Epithelial cell of proximal tubule (primary cell): Measurements from ENCODE around the gene CHD9. TPM values are rescaled to one million over a fixed set of nuclear protein-coding genes. Genes with fewer than 3 reads are reported as not detected.

Experiments
- DNase-seq: peaks from one replicate; pipeline ENCODE4 v3.0.0-alpha.2; 2011; ENCODE audit warnings: low read depth
- H3K4me3 ChIP-seq: 2 replicates; pipeline ENCODE4 v1.5.1; 2011; ENCODE audit warnings: low read depth, mild to moderate bottlenecking, low read length
- CTCF ChIP-seq: conservative IDR thresholded peaks from 2 replicates; pipeline ENCODE4 v1.5.1; 2012; ENCODE audit warnings: low read depth, mild to moderate bottlenecking, low read length
- total RNA-seq: library from RNA; depleted of rRNA; stranded (reverse); fragments of >200 nt; gene quantifications from 2 replicates; pipeline ENCODE4 v1.2.3, GENCODE V29; 2015

The CHD9 gene
- total RNA-seq, 1 donor from 2014 or later: 14.6 TPM

- H3K4me3 ChIP-seq: no peak overlapping the region
- TF ChIP-seq CTCF: no peak
- no peak for DNase-seq
Measured at GRCh38 chr16:53219371-53219770, 164.6 kb downstream of the CHD9 start.

GRCh38 chr16:53219795-53220454 lies 165.1 kb downstream of the CHD9 start:
- DNase-seq: no peak

GRCh38 chr16:53220585-53220984 lies 165.8 kb downstream of the CHD9 start:
- no peak overlapping the region for H3K4me3 ChIP-seq
- peak; percentile 48 for TF ChIP-seq CTCF
- DNase-seq: no peak

More at GRCh38 chr16:53219795-53220454, 165.1 kb downstream of the CHD9 start:
- no peak overlapping the region for H3K4me3 ChIP-seq
- no peak for TF ChIP-seq CTCF

- no peak overlapping the region for H3K4me3 ChIP-seq
- TF ChIP-seq CTCF: no peak
- no peak for DNase-seq
Measured at GRCh38 chr16:53224951-53225533, 170.3 kb downstream of the CHD9 start.

GRCh38 chr16:53232826-53233529 lies 178.2 kb downstream of the CHD9 start:
- no peak for TF ChIP-seq CTCF
- DNase-seq: no peak
- no peak overlapping the region for H3K4me3 ChIP-seq

- DNase-seq: no peak
- no peak for TF ChIP-seq CTCF
- H3K4me3 ChIP-seq: no peak overlapping the region
Measured at GRCh38 chr16:53234836-53235235, 180.0 kb downstream of the CHD9 start.
